OCI-LY1 (cell line): ENCODE results near the gene PCYT1A.
A peak's percentile ranks its signal among the peaks of the same experiment; 100 is the strongest.
"Not testable (repeated sequence)": the region's sequence is repeated elsewhere in the genome, so short reads cannot be mapped to it uniquely, and the experiment has no call there.

Experiments used
- H2AFZ ChIP-seq: fragments of 200-600 bp; sonication (generic), shearing (Covaris generic); 2 replicates; pipeline ENCODE4 v1.6.0; 2014; ENCODE audit warnings: antibody characterized with exemption, mild to moderate bottlenecking, low read length
- H3F3A ChIP-seq: fragments of 200-600 bp; sonication (generic), shearing (Covaris generic); 2 replicates; pipeline ENCODE4 v1.6.0; 2014; ENCODE audit warnings: mild to moderate bottlenecking, antibody characterized with exemption, low read length, moderate library complexity; ENCODE audit not compliant: insufficient read depth
- H3K27ac ChIP-seq: fragments of 200-600 bp; sonication (generic); 2 replicates; pipeline ENCODE4 v1.5.1; 2014; ENCODE audit warnings: low read length, mixed run types, mild to moderate bottlenecking, low read depth; ENCODE audit not compliant: poor library complexity, severe bottlenecking
- H3K27me3 ChIP-seq: fragments of 200-600 bp; sonication (generic); 2 replicates; pipeline ENCODE4 v1.6.0; 2014; ENCODE audit warnings: antibody characterized with exemption, mild to moderate bottlenecking, low read length, moderate library complexity; ENCODE audit not compliant: insufficient read depth
- H3K36me3 ChIP-seq: fragments of 200-600 bp; sonication (generic); 2 replicates; pipeline ENCODE4 v1.6.1; 2014; ENCODE audit warnings: mild to moderate bottlenecking, antibody characterized with exemption, low read length, moderate library complexity, mixed read lengths; ENCODE audit not compliant: insufficient read depth
- H3K4me1 ChIP-seq: fragments of 200-600 bp; sonication (generic); 2 replicates; pipeline ENCODE4 v1.5.1; 2014; ENCODE audit warnings: mild to moderate bottlenecking, low read length, moderate library complexity; ENCODE audit not compliant: insufficient read depth, severe bottlenecking
- H3K4me2 ChIP-seq: fragments of 200-600 bp; sonication (generic), shearing (Covaris generic); 2 replicates; pipeline ENCODE4 v1.6.1; 2014; ENCODE audit warnings: low read length
- H3K4me3 ChIP-seq: fragments of 200-600 bp; sonication (generic); 2 replicates; pipeline ENCODE4 v1.5.1; 2014; ENCODE audit warnings: low read length, low read depth, mild to moderate bottlenecking, mixed read lengths; ENCODE audit not compliant: poor library complexity, severe bottlenecking
- H3K79me2 ChIP-seq: fragments of 200-600 bp; shearing (Covaris generic); 2 replicates; pipeline ENCODE4 v1.6.1; 2016; ENCODE audit warnings: mixed run types, low read length, mixed read lengths; ENCODE audit not compliant: insufficient read depth
- H3K9ac ChIP-seq: fragments of 200-600 bp; sonication (generic), shearing (Covaris generic); 2 replicates; pipeline ENCODE4 v1.6.1; 2014; ENCODE audit warnings: mild to moderate bottlenecking, low read length, mixed read lengths
- H3K9me2 ChIP-seq: fragments of 200-600 bp; sonication (generic), shearing (Covaris generic); 2 replicates; pipeline ENCODE4 v1.6.1; 2014; ENCODE audit warnings: low read depth, mild to moderate bottlenecking, low read length, mixed read lengths
- H3K9me3 ChIP-seq: fragments of 200-600 bp; shearing (Covaris generic); 2 replicates; pipeline ENCODE4 v1.6.1; 2014; ENCODE audit warnings: low read length, mixed read lengths
- H4K20me1 ChIP-seq: fragments of 200-600 bp; sonication (generic), shearing (Covaris generic); 2 replicates; pipeline ENCODE4 v1.6.0; 2016; ENCODE audit warnings: mild to moderate bottlenecking, low read length; ENCODE audit not compliant: insufficient read depth
- EZH2 ChIP-seq: fragments of 200-600 bp; sonication (generic), shearing (Covaris generic); IDR thresholded peaks from 2 replicates; pipeline ENCODE4 v1.8.0; 2017; ENCODE audit warnings: borderline replicate concordance, mixed run types, mild to moderate bottlenecking, antibody characterized with exemption, low read length, moderate library complexity, mixed read lengths
- TF ChIP-seq, protein P1 (sequence below): fragments of 200-600 bp; sonication (generic), shearing (Covaris generic); IDR thresholded peaks from 2 replicates; pipeline ENCODE4 v1.5.1; 2017; ENCODE audit warnings: mild to moderate bottlenecking, antibody characterized with exemption, low read length, moderate library complexity, mixed read lengths

PCYT1A gene

GRCh38 chr3:196207833-196208607, 79.5 kb downstream of the PCYT1A start:
- Histone ChIP-seq H3K4me2 (peak overlapping the region; percentile 60), H2AFZ (no peak overlapping the region)
- no peak for TF ChIP-seq EZH2
- TF ChIP-seq, protein P1, sequence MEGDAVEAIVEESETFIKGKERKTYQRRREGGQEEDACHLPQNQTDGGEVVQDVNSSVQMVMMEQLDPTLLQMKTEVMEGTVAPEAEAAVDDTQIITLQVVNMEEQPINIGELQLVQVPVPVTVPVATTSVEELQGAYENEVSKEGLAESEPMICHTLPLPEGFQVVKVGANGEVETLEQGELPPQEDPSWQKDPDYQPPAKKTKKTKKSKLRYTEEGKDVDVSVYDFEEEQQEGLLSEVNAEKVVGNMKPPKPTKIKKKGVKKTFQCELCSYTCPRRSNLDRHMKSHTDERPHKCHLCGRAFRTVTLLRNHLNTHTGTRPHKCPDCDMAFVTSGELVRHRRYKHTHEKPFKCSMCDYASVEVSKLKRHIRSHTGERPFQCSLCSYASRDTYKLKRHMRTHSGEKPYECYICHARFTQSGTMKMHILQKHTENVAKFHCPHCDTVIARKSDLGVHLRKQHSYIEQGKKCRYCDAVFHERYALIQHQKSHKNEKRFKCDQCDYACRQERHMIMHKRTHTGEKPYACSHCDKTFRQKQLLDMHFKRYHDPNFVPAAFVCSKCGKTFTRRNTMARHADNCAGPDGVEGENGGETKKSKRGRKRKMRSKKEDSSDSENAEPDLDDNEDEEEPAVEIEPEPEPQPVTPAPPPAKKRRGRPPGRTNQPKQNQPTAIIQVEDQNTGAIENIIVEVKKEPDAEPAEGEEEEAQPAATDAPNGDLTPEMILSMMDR = no peak

GRCh38 chr3:196207159-196207832, 80.2 kb downstream of the PCYT1A start:
- Histone ChIP-seq H3K9me2 (no peaks in the 10 kb centered on the region), H3K36me3 (no peaks in the 10 kb centered on the region), H3K27ac (no peak overlapping the region), H3K4me1 (peaks cover 14% of the 10 kb centered on the region), H4K20me1 (no peaks in the 10 kb centered on the region), H3K79me2 (no peaks in the 10 kb centered on the region), H3K27me3 (peaks cover 7% of the 10 kb centered on the region), H3F3A (no peaks in the 10 kb centered on the region), H3K9me3 (no peaks in the 10 kb centered on the region), H2AFZ (no peak overlapping the region), H3K4me2 (no peak overlapping the region; the same call in 1 of the 2 replicates), H3K9ac (no peak overlapping the region), H3K4me3 (peak overlapping the region; percentile 57)
- TF ChIP-seq, protein P1 = no peak
- no peak for TF ChIP-seq EZH2

More at GRCh38 chr3:196207833-196208607, 79.5 kb downstream of the PCYT1A start:
- H4K20me1 ChIP-seq = no peaks in the 10 kb centered on the region
- no peaks in the 10 kb centered on the region for H3K36me3 ChIP-seq
- peaks cover 7% of the 10 kb centered on the region for H3K4me1 ChIP-seq
- H3K9me3 ChIP-seq = no peaks in the 10 kb centered on the region
- H3K27ac ChIP-seq = no peak overlapping the region
- H3K9ac ChIP-seq = no peak overlapping the region
- H3K9me2 ChIP-seq = no peaks in the 10 kb centered on the region
- peaks cover 5% of the 10 kb centered on the region; the same call in 1 of the 2 replicates for H3K27me3 ChIP-seq
- no peaks in the 10 kb centered on the region for H3K79me2 ChIP-seq
- peak overlapping the region; percentile 57 for H3K4me3 ChIP-seq
- no peaks in the 10 kb centered on the region for H3F3A ChIP-seq

GRCh38 chr3:196205442-196206205, 81.9 kb downstream of the PCYT1A start:
- not testable (repeated sequence) for H3K79me2 ChIP-seq, H3K27me3 ChIP-seq, H3K36me3 ChIP-seq, H3F3A ChIP-seq, H3K9me3 ChIP-seq, H3K9me2 ChIP-seq, H4K20me1 ChIP-seq, H3K4me3 ChIP-seq, H2AFZ ChIP-seq, H3K27ac ChIP-seq, H3K4me2 ChIP-seq, H3K9ac ChIP-seq
- TF ChIP-seq, protein P1 = peak; percentile 28; the same call in 1 of the 2 replicates
- peaks cover 14% of the 10 kb centered on the region for H3K4me1 ChIP-seq
